Adrenal gland (tissue), 12 donors: ENCODE measurements around the gene PPT1. TPM values are rescaled to one million over a fixed set of nuclear protein-coding genes. Genes with fewer than 3 reads are reported as not detected.
A peak's percentile ranks its signal among the peaks of the same experiment; 100 is the strongest.

Experiments used
- DNase-seq, 7 donors: peaks; one replicate each; pipeline ENCODE4 v3.0.0-alpha.2; 2019 to 2020
- H3K27ac ChIP-seq, 5 donors: fragments of 200-600 bp; sonication (generic) in 4 of 5; 1 replicate in 3 of 5; 2 replicates in 2 of 5; pipeline versions ENCODE4 v1.5.1 to v1.8.0; 2016 to 2020; ENCODE audit warnings: mild to moderate bottlenecking in 1 of 5
- H3K27me3 ChIP-seq: fragments of 200-600 bp; 2 replicates; pipeline ENCODE4 v1.8.0; 2021
- H3K36me3 ChIP-seq, 2 donors: fragments of 200-600 bp; replicated peaks in 1 of 2; 1 replicate in 1 of 2; 2 replicates in 1 of 2; pipeline versions ENCODE4 v1.5.1 to v1.8.0; 2018 to 2022
- H3K4me1 ChIP-seq, 2 donors: fragments of 200-600 bp; replicated peaks in 1 of 2; 1 replicate in 1 of 2; 2 replicates in 1 of 2; pipeline versions ENCODE4 v1.5.1 to v1.8.0; 2018 to 2021
- H3K4me3 ChIP-seq, 4 donors: fragments of 200-600 bp; sonication (generic) in 3 of 4; one replicate each; pipeline ENCODE4 v1.5.1; 2016 to 2018
- H3K9me3 ChIP-seq, 3 donors: fragments of 200-600 bp; sonication (generic) in 1 of 3; replicated peaks in 1 of 3; 1 replicate in 2 of 3; 2 replicates in 1 of 3; pipeline versions ENCODE4 v1.5.1 to v1.8.0; 2016 to 2021
- CTCF ChIP-seq, 6 experiments: fragments of 450-650 bp in 4 of 6; fragments of 200-600 bp in 2 of 6; sonication (generic) in 1 of 6; IDR thresholded peaks; 1 replicate in 5 of 6; 2 replicates in 1 of 6; pipeline versions ENCODE4 v1.5.1 to v1.8.0; 2016 to 2021; ENCODE audit warnings: antibody characterized with exemption in 6 of 6, mild to moderate bottlenecking in 2 of 6, moderate library complexity in 1 of 6
- POLR2A ChIP-seq, 2 donors: fragments of 450-650 bp; IDR thresholded peaks; one replicate each; pipeline ENCODE4 v1.6.1; 2017; ENCODE audit warnings: antibody characterized with exemption in 2 of 2, mild to moderate bottlenecking in 2 of 2, moderate library complexity in 1 of 2
- WGBS, 4 donors: extraction: QIAGEN DNeasy Blood & Tissue Kit in 2 of 4; methylation state at CpG; one replicate each; pipeline versions ENCODE4 v1.1.5 to v1.1.7; 2013 to 2017; 5-methylcytosine and 5-hydroxymethylcytosine counted together
- intact Hi-C, 2 donors: fragments of 100-400 bp; cut with DNase I; formaldehyde crosslinking; loops; one replicate each; pipeline versions ENCODE4 v1.14.1 to v1.15.0; 2022 to 2023
- polyA plus RNA-seq, 3 donors: library from polyadenylated mRNA; stranded (reverse); fragments of 200-250 nt in 2 of 3; fragments of 350-450 nt in 1 of 3; fragmentation: Illumina TruSeq in 1 of 3; extraction: RNeasy Lipid Tissue Mini Kit (QIAGEN cat#74804) in 1 of 3; gene quantifications; one replicate each; pipeline ENCODE4 v1.2.3, GENCODE V29; 2013 to 2014
- total RNA-seq, 9 donors: library from RNA; depleted of rRNA in 4 of 9; stranded (reverse); fragments of >200 nt in 4 of 9; fragments of 120-200 nt in 1 of 9; fragmentation: NEBNext Ultra II Directional in 1 of 9; extraction: Animal tissue kit (Norgen Biotek cat#: 25700) in 1 of 9; gene quantifications; one replicate each; pipeline versions ENCODE4 v1.1.0 to v1.2.4, GENCODE V29; 2013 to 2023
- donor health status: healthy with polysubstance abuse.
- donor health status: Bipolar disorder and iron deficiency.
- donor health status: DM: yes; HTN: yes; CAD: no.
- donor health status: DM: no; HTN: no; CAD: no.
- donor health status: DM: no; HTN: no; CAD: no.
- donor health status: DM: yes; HTN: yes; CAD: no.

Gene PPT1
- total and polyA plus RNA-seq, 12 donors, result 55.3 to 136 (median 76.6) TPM

- Histone ChIP-seq H3K9me3 (no peaks in the 10 kb centered on the region), H3K4me1 (no peaks in the 10 kb centered on the region), H3K27me3 (no peaks in the 10 kb centered on the region), H3K36me3 (peaks cover 0 to 98% of the 10 kb centered on the region in 2 donors), H3K4me3 (no peak overlapping the region), H3K27ac (no peak overlapping the region)
- intact Hi-C loops, result no loop called here
- no peak for DNase-seq
- WGBS, 4 donors, result 79 to 92% (median 84%) methylated on average over 3 of the region's 3 CpGs
- TF ChIP-seq CTCF (IDR thresholded peaks at IDR 0.05) (no peak), POLR2A (IDR thresholded peaks at IDR 0.05) (no peak)
Observed at GRCh38 chr1:40067851-40068250, 29.2 kb downstream of the PPT1 start.

- intact Hi-C loops, result no loop called here
- WGBS, 4 donors, result 84 to 91% (median 89%) methylated on average over 2 of the region's 2 CpGs
- TF ChIP-seq POLR2A (IDR thresholded peaks at IDR 0.05) (no peak), CTCF (IDR thresholded peaks at IDR 0.05) (no peak)
- Histone ChIP-seq H3K36me3 (peaks cover 0 to 96% of the 10 kb centered on the region in 2 donors), H3K9me3 (no peaks in the 10 kb centered on the region), H3K27ac (no peak overlapping the region), H3K4me3 (no peak overlapping the region), H3K27me3 (no peaks in the 10 kb centered on the region), H3K4me1 (no peaks in the 10 kb centered on the region)
- no peak for DNase-seq
Observed at GRCh38 chr1:40067023-40067422, 30.0 kb downstream of the PPT1 start.

- Histone ChIP-seq H3K27ac (peak overlapping the region in 1 of 5 donors; percentile 44), H3K4me1 (peaks cover 0 to 9% of the 10 kb centered on the region in 2 donors), H3K36me3 (peaks cover 0 to 94% of the 10 kb centered on the region in 2 donors)
Observed at GRCh38 chr1:40064797-40065499, 32.1 kb downstream of the PPT1 start.

More at GRCh38 chr1:40064797-40065499, 32.1 kb downstream of the PPT1 start:
- H3K4me3 ChIP-seq, result no peak overlapping the region
- intact Hi-C loops, result no loop called here
- no peak for TF ChIP-seq POLR2A (IDR thresholded peaks at IDR 0.05)
- no peak for TF ChIP-seq CTCF (IDR thresholded peaks at IDR 0.05)
- no peak for DNase-seq
- H3K9me3 ChIP-seq, result no peaks in the 10 kb centered on the region
- H3K27me3 ChIP-seq, result no peaks in the 10 kb centered on the region
- WGBS, 4 donors, result 74 to 80% (median 78%) methylated on average over 2 of the region's 2 CpGs
